Activated T-helper 1 cell treated with Interleukin-2 at 50 U/mL for 16 hours (primary cell): ENCODE results near the gene FCRL4.

ENCODE experiments used
- DNase-seq: peaks from one replicate; pipeline ENCODE4 v3.0.0-alpha.2; 2020; ENCODE audit warnings: low read depth

Gene FCRL4

GRCh38 chr1:157597959-157598667 is at the start of gene FCRL4:
Gene FCRL4, minus strand, starts transcription at chr1:157598085. Its CDS starts 141 bp downstream, at chr1:157597944.
- DNase-seq = no peak

GRCh38 chr1:157646144-157646543 is 48.3 kb upstream of the FCRL4 start:
- no peak for DNase-seq

- no peak for DNase-seq
Observed at GRCh38 chr1:157641177-157641576, 43.3 kb upstream of the FCRL4 start.

- DNase-seq = no peak
Observed at GRCh38 chr1:157639800-157640199, 41.9 kb upstream of the FCRL4 start.

- no peak for DNase-seq
Observed at GRCh38 chr1:157628773-157629172, 30.9 kb upstream of the FCRL4 start.

- no peak for DNase-seq
Observed at GRCh38 chr1:157626099-157626498, 28.2 kb upstream of the FCRL4 start.

- DNase-seq = no peak
Observed at GRCh38 chr1:157624471-157624870, 26.6 kb upstream of the FCRL4 start.

- DNase-seq = no peak
Observed at GRCh38 chr1:157622471-157622870, 24.6 kb upstream of the FCRL4 start.

- DNase-seq = no peak
Observed at GRCh38 chr1:157618190-157618589, 20.3 kb upstream of the FCRL4 start.

- no peak for DNase-seq
Observed at GRCh38 chr1:157600236-157600635, 2.4 kb upstream of the FCRL4 start.

- no peak for DNase-seq
Observed at GRCh38 chr1:157596384-157596783, 1.5 kb downstream of the FCRL4 start.

GRCh38 chr1:157595356-157595755 is 2.5 kb downstream of the FCRL4 start:
- no peak for DNase-seq

GRCh38 chr1:157585984-157586383 is 11.9 kb downstream of the FCRL4 start:
- DNase-seq = no peak

- no peak for DNase-seq
Observed at GRCh38 chr1:157584503-157584902, 13.4 kb downstream of the FCRL4 start.

GRCh38 chr1:157580828-157581210 is 17.1 kb downstream of the FCRL4 start:
- no peak for DNase-seq

GRCh38 chr1:157580179-157580827 is 17.6 kb downstream of the FCRL4 start:
- no peak for DNase-seq

- no peak for DNase-seq
Observed at GRCh38 chr1:157577420-157577819, 20.5 kb downstream of the FCRL4 start.

GRCh38 chr1:157575744-157576143 is 22.1 kb downstream of the FCRL4 start:
- no peak for DNase-seq

- DNase-seq = no peak
Observed at GRCh38 chr1:157574836-157575235, 23.0 kb downstream of the FCRL4 start.

- no peak for DNase-seq
Observed at GRCh38 chr1:157566484-157567300, 31.2 kb downstream of the FCRL4 start.

GRCh38 chr1:157562515-157562914 is 35.4 kb downstream of the FCRL4 start:
- DNase-seq = no peak

GRCh38 chr1:157558119-157558518 is 39.8 kb downstream of the FCRL4 start:
- DNase-seq = no peak
